ENCODE measurements around the gene METTL23.

- no peak for TF ChIP-seq RAD21 (IDR thresholded peaks at IDR 0.05; ENCODE audit: low read depth)
- TF ChIP-seq POLR2A (IDR thresholded peaks at IDR 0.05; ENCODE audit: borderline replicate concordance, extremely low read depth, insufficient read depth, insufficient read length), result no peak
- TF ChIP-seq, protein P1, sequence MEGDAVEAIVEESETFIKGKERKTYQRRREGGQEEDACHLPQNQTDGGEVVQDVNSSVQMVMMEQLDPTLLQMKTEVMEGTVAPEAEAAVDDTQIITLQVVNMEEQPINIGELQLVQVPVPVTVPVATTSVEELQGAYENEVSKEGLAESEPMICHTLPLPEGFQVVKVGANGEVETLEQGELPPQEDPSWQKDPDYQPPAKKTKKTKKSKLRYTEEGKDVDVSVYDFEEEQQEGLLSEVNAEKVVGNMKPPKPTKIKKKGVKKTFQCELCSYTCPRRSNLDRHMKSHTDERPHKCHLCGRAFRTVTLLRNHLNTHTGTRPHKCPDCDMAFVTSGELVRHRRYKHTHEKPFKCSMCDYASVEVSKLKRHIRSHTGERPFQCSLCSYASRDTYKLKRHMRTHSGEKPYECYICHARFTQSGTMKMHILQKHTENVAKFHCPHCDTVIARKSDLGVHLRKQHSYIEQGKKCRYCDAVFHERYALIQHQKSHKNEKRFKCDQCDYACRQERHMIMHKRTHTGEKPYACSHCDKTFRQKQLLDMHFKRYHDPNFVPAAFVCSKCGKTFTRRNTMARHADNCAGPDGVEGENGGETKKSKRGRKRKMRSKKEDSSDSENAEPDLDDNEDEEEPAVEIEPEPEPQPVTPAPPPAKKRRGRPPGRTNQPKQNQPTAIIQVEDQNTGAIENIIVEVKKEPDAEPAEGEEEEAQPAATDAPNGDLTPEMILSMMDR (IDR thresholded peaks at IDR 0.05 in 2 of 3, conservative IDR thresholded peaks at IDR 0.05 in 1 of 3; ENCODE audit: borderline replicate concordance in 1 of 3, insufficient read depth in 1 of 3, low read depth in 2 of 3, low read length in 2 of 3), result no peak
- no peak for TF ChIP-seq EZH2phosphoT487 (IDR thresholded peaks at IDR 0.05; ENCODE audit: borderline replicate concordance)
- TF ChIP-seq CEBPB (IDR thresholded peaks at IDR 0.05; ENCODE audit: low read depth), result no peak
- no peak for TF ChIP-seq TCF7L2 (IDR thresholded peaks at IDR 0.05; ENCODE audit: borderline replicate concordance, extremely low read depth, insufficient read depth, insufficient read length)
- TF ChIP-seq, protein P2, sequence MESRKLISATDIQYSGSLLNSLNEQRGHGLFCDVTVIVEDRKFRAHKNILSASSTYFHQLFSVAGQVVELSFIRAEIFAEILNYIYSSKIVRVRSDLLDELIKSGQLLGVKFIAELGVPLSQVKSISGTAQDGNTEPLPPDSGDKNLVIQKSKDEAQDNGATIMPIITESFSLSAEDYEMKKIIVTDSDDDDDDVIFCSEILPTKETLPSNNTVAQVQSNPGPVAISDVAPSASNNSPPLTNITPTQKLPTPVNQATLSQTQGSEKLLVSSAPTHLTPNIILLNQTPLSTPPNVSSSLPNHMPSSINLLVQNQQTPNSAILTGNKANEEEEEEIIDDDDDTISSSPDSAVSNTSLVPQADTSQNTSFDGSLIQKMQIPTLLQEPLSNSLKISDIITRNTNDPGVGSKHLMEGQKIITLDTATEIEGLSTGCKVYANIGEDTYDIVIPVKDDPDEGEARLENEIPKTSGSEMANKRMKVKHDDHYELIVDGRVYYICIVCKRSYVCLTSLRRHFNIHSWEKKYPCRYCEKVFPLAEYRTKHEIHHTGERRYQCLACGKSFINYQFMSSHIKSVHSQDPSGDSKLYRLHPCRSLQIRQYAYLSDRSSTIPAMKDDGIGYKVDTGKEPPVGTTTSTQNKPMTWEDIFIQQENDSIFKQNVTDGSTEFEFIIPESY (IDR thresholded peaks at IDR 0.05; ENCODE audit: extremely low read depth, insufficient replicate concordance, low read length), result no peak
- no peak for TF ChIP-seq EZH2 (IDR thresholded peaks at IDR 0.05)
- no peak for TF ChIP-seq MAX (IDR thresholded peaks at IDR 0.05)
- TF ChIP-seq POLR2AphosphoS5 (IDR thresholded peaks at IDR 0.05; ENCODE audit: low read depth, low read length), result no peak
- no peak for TF ChIP-seq SIN3A (IDR thresholded peaks at IDR 0.05; ENCODE audit: low read depth)
- no peak for TF ChIP-seq ATF3 (IDR thresholded peaks at IDR 0.05)
These were observed 1.3 kb downstream of the METTL23 start for GRCh38 chr17:76727745-76728456.

All from HCT116 (cell line).